ENCODE measurements around the gene TEN1.

TEN1 gene

GRCh38 chr17:76000016-76000754, 21.1 kb downstream of the TEN1 start:
- Histone ChIP-seq H3K4me2 (ENCODE audit: low read length) (no peak overlapping the region), H3K9ac (ENCODE audit: low read depth, low read length) (no peak overlapping the region), H3K4me3 (ENCODE audit: low read length) (no peak overlapping the region), H3K27me3 (ENCODE audit: control insufficient read depth, insufficient read depth, low read length) (no peaks in the 10 kb centered on the region), H3K9me3 (replicated peaks; ENCODE audit: low read length) (no peaks in the 10 kb centered on the region), H3K4me1 (ENCODE audit: control insufficient read depth, insufficient read depth, low read length) (peaks cover 17% of the 10 kb centered on the region), H3K36me3 (ENCODE audit: insufficient read depth, low read length) (peaks cover 8% of the 10 kb centered on the region)

GRCh38 chr17:76000755-76001521, 21.9 kb downstream of the TEN1 start, which contains the start of gene CDK3:
CDK3 (plus strand) TSS chr17:76000855; CDS start chr17:76001426, 571 bp downstream.
- H3K4me3 ChIP-seq (ENCODE audit: low read length), result no peak within 1 kb of the TSS
- no peaks in the 10 kb centered on the region for H3K27me3 ChIP-seq (ENCODE audit: control insufficient read depth, insufficient read depth, low read length)
- H3K9ac ChIP-seq (ENCODE audit: low read depth, low read length), result no peak within 1 kb of the TSS

GRCh38 chr17:76002100-76002499, 23.1 kb downstream of the TEN1 start:
- H3K9me3 ChIP-seq (replicated peaks; ENCODE audit: low read length), result no peaks in the 10 kb centered on the region
- no peak overlapping the region for H3K4me2 ChIP-seq (ENCODE audit: low read length)
- H3K27me3 ChIP-seq (ENCODE audit: control insufficient read depth, insufficient read depth, low read length), result no peaks in the 10 kb centered on the region
- H3K4me1 ChIP-seq (ENCODE audit: control insufficient read depth, insufficient read depth, low read length), result peaks cover 16% of the 10 kb centered on the region
- no peak overlapping the region for H3K4me3 ChIP-seq (ENCODE audit: low read length)
- H3K36me3 ChIP-seq (ENCODE audit: insufficient read depth, low read length), result peaks cover 8% of the 10 kb centered on the region
- no peak overlapping the region for H3K9ac ChIP-seq (ENCODE audit: low read depth, low read length)

More at GRCh38 chr17:76000755-76001521, 21.9 kb downstream of the TEN1 start, which contains the start of gene CDK3:
- peaks cover 8% of the 10 kb centered on the region for H3K36me3 ChIP-seq (ENCODE audit: insufficient read depth, low read length)
- no peaks in the 10 kb centered on the region for H3K9me3 ChIP-seq (replicated peaks; ENCODE audit: low read length)
- no peak within 1 kb of the TSS for H3K4me2 ChIP-seq (ENCODE audit: low read length)
- peaks cover 22% of the 10 kb centered on the region for H3K4me1 ChIP-seq (ENCODE audit: control insufficient read depth, insufficient read depth, low read length)

GRCh38 chr17:76003915-76004314, 24.9 kb downstream of the TEN1 start:
- H3K4me3 ChIP-seq (ENCODE audit: low read length), result no peak overlapping the region
- H3K9ac ChIP-seq (ENCODE audit: low read depth, low read length), result no peak overlapping the region
- no peaks in the 10 kb centered on the region for H3K9me3 ChIP-seq (replicated peaks; ENCODE audit: low read length)
- no peaks in the 10 kb centered on the region for H3K27me3 ChIP-seq (ENCODE audit: control insufficient read depth, insufficient read depth, low read length)
- no peak overlapping the region for H3K4me2 ChIP-seq (ENCODE audit: low read length)
- H3K4me1 ChIP-seq (ENCODE audit: control insufficient read depth, insufficient read depth, low read length), result peaks cover 12% of the 10 kb centered on the region
- peaks cover 8% of the 10 kb centered on the region for H3K36me3 ChIP-seq (ENCODE audit: insufficient read depth, low read length)

GRCh38 chr17:76004750-76005262, 25.8 kb downstream of the TEN1 start:
- Histone ChIP-seq H3K9ac (ENCODE audit: low read depth, low read length) (no peak overlapping the region), H3K9me3 (replicated peaks; ENCODE audit: low read length) (no peaks in the 10 kb centered on the region), H3K27me3 (ENCODE audit: control insufficient read depth, insufficient read depth, low read length) (no peaks in the 10 kb centered on the region), H3K36me3 (ENCODE audit: insufficient read depth, low read length) (peaks cover 8% of the 10 kb centered on the region), H3K4me1 (ENCODE audit: control insufficient read depth, insufficient read depth, low read length) (peaks cover 12% of the 10 kb centered on the region), H3K4me3 (ENCODE audit: low read length) (no peak overlapping the region), H3K4me2 (ENCODE audit: low read length) (no peak overlapping the region)

- peaks cover 12% of the 10 kb centered on the region for H3K4me1 ChIP-seq (ENCODE audit: control insufficient read depth, insufficient read depth, low read length)
- H3K9ac ChIP-seq (ENCODE audit: low read depth, low read length), result no peak overlapping the region
- H3K36me3 ChIP-seq (ENCODE audit: insufficient read depth, low read length), result peaks cover 3% of the 10 kb centered on the region
- no peaks in the 10 kb centered on the region for H3K27me3 ChIP-seq (ENCODE audit: control insufficient read depth, insufficient read depth, low read length)
- H3K4me2 ChIP-seq (ENCODE audit: low read length), result no peak overlapping the region
- H3K4me3 ChIP-seq (ENCODE audit: low read length), result no peak overlapping the region
- H3K9me3 ChIP-seq (replicated peaks; ENCODE audit: low read length), result no peaks in the 10 kb centered on the region
These were observed 26.5 kb downstream of the TEN1 start for GRCh38 chr17:76005263-76006149.

- Histone ChIP-seq H3K9me3 (replicated peaks; ENCODE audit: low read length) (no peaks in the 10 kb centered on the region), H3K36me3 (ENCODE audit: insufficient read depth, low read length) (peaks cover under 1% of the 10 kb centered on the region), H3K4me2 (ENCODE audit: low read length) (no peak overlapping the region), H3K4me1 (ENCODE audit: control insufficient read depth, insufficient read depth, low read length) (peaks cover 12% of the 10 kb centered on the region), H3K4me3 (ENCODE audit: low read length) (no peak overlapping the region), H3K27me3 (ENCODE audit: control insufficient read depth, insufficient read depth, low read length) (no peaks in the 10 kb centered on the region), H3K9ac (ENCODE audit: low read depth, low read length) (no peak overlapping the region)
These were observed 28.2 kb downstream of the TEN1 start for GRCh38 chr17:76007131-76007849.

- Histone ChIP-seq H3K4me2 (ENCODE audit: low read length) (no peak overlapping the region), H3K9me3 (replicated peaks; ENCODE audit: low read length) (no peaks in the 10 kb centered on the region), H3K27me3 (ENCODE audit: control insufficient read depth, insufficient read depth, low read length) (no peaks in the 10 kb centered on the region), H3K36me3 (ENCODE audit: insufficient read depth, low read length) (no peaks in the 10 kb centered on the region), H3K4me3 (ENCODE audit: low read length) (no peak overlapping the region), H3K9ac (ENCODE audit: low read depth, low read length) (no peak overlapping the region), H3K4me1 (ENCODE audit: control insufficient read depth, insufficient read depth, low read length) (peaks cover 12% of the 10 kb centered on the region)
These were observed 28.8 kb downstream of the TEN1 start for GRCh38 chr17:76007850-76008165.

GRCh38 chr17:76008208-76008607, 29.2 kb downstream of the TEN1 start:
- Histone ChIP-seq H3K4me1 (ENCODE audit: control insufficient read depth, insufficient read depth, low read length) (peaks cover 12% of the 10 kb centered on the region), H3K4me3 (ENCODE audit: low read length) (no peak overlapping the region), H3K27me3 (ENCODE audit: control insufficient read depth, insufficient read depth, low read length) (no peaks in the 10 kb centered on the region), H3K4me2 (ENCODE audit: low read length) (no peak overlapping the region), H3K36me3 (ENCODE audit: insufficient read depth, low read length) (no peaks in the 10 kb centered on the region), H3K9ac (ENCODE audit: low read depth, low read length) (no peak overlapping the region), H3K9me3 (replicated peaks; ENCODE audit: low read length) (no peaks in the 10 kb centered on the region)

- no peak overlapping the region for H3K4me3 ChIP-seq (ENCODE audit: low read length)
- H3K27me3 ChIP-seq (ENCODE audit: control insufficient read depth, insufficient read depth, low read length), result no peaks in the 10 kb centered on the region
- H3K4me1 ChIP-seq (ENCODE audit: control insufficient read depth, insufficient read depth, low read length), result peaks cover 14% of the 10 kb centered on the region
- no peaks in the 10 kb centered on the region for H3K36me3 ChIP-seq (ENCODE audit: insufficient read depth, low read length)
- H3K9ac ChIP-seq (ENCODE audit: low read depth, low read length), result no peak overlapping the region
- H3K9me3 ChIP-seq (replicated peaks; ENCODE audit: low read length), result no peaks in the 10 kb centered on the region
- no peak overlapping the region for H3K4me2 ChIP-seq (ENCODE audit: low read length)
These were observed 29.8 kb downstream of the TEN1 start for GRCh38 chr17:76008630-76009425.
